ENCODE results near the gene USP36. TPM values are rescaled to one million over a fixed set of nuclear protein-coding genes. Genes with fewer than 3 reads are reported as not detected.

The USP36 gene
- total RNA-seq, 1 experiment from 2014 or later = 113 TPM

DNA sequence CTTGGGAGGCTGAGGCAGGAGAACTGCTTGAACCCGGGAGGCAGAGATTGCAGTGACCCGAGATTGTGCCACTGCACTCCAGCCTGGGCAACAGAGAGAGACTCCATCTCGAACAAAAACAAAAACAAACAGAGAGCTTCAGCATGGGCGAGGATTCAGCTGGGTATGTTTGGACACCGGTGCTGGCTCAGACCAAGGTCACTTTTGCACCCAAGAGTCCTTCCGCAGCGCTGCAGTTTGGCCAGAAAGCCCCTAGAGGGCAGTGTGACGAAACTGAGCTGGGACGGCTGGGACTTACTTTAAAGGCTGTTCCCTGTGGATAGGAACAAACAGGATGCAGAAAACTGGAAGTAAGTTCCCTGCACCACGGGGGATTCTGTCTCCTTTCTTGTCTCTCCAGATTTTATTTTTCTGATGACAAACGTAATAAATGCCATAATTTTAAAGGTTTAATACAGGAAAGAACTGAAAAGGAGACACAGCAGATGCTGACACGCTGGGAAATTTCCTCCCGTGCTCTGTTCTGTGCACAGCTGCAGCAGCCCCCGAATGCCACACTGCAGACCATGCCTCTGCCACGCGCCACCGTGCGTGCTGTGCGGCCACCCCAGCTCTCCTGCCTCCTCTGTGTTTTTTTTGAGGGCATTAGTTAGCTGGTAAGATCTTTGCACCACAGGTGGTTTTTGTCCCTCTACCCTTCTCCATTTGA lies 25.2 kb upstream of the USP36 start:
- Histone ChIP-seq H3K4me1 (ENCODE audit: control insufficient read depth, insufficient read depth, low read length) (peaks cover 13% of the 10 kb centered on the region), H3K27ac (ENCODE audit: low read length) (no peak overlapping the region), H3K36me3 (ENCODE audit: control insufficient read depth, insufficient read depth, low read length) (no peaks in the 10 kb centered on the region), H3K4me3 (ENCODE audit: low read depth in 2 of 2, low read length in 2 of 2) (no peak overlapping the region; a peak in 1 of 4 replicates), H3K9me3 (ENCODE audit: control insufficient read depth, insufficient read depth, low read depth, low read length) (no peaks in the 10 kb centered on the region), H3K27me3 (ENCODE audit: control insufficient read depth, insufficient read depth, low read length) (no peaks in the 10 kb centered on the region)
- intact Hi-C loops (cut with micrococcal nuclease; ENCODE audit: unreplicated experiment) (loop anchor here (2.0 kb wide), 1 partner anchor 105 kb away; no protein-coding TSS in a partner anchor), in situ Hi-C loops (cut with HindIII; ENCODE audit: low pct_unique_long_range_greater_than_20kb, low sequenced_read_pairs) (no loop called here)
- BruUV-seq (replicated peaks) = no TSS peak
- DNase-seq (ENCODE audit: low read depth, low spot score) (peak; percentile 71), ATAC-seq (peak; percentile 87)
- TF ChIP-seq, protein P1, sequence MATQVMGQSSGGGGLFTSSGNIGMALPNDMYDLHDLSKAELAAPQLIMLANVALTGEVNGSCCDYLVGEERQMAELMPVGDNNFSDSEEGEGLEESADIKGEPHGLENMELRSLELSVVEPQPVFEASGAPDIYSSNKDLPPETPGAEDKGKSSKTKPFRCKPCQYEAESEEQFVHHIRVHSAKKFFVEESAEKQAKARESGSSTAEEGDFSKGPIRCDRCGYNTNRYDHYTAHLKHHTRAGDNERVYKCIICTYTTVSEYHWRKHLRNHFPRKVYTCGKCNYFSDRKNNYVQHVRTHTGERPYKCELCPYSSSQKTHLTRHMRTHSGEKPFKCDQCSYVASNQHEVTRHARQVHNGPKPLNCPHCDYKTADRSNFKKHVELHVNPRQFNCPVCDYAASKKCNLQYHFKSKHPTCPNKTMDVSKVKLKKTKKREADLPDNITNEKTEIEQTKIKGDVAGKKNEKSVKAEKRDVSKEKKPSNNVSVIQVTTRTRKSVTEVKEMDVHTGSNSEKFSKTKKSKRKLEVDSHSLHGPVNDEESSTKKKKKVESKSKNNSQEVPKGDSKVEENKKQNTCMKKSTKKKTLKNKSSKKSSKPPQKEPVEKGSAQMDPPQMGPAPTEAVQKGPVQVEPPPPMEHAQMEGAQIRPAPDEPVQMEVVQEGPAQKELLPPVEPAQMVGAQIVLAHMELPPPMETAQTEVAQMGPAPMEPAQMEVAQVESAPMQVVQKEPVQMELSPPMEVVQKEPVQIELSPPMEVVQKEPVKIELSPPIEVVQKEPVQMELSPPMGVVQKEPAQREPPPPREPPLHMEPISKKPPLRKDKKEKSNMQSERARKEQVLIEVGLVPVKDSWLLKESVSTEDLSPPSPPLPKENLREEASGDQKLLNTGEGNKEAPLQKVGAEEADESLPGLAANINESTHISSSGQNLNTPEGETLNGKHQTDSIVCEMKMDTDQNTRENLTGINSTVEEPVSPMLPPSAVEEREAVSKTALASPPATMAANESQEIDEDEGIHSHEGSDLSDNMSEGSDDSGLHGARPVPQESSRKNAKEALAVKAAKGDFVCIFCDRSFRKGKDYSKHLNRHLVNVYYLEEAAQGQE (IDR thresholded peaks at IDR 0.05; ENCODE audit: insufficient read depth in 1 of 2, low read depth in 2 of 2, low read length in 1 of 2) = no peak
- TF ChIP-seq SIN3A (IDR thresholded peaks at IDR 0.05; ENCODE audit: borderline replicate concordance, insufficient read depth, low read depth, low read length) = no peak
- TF ChIP-seq, protein P2, sequence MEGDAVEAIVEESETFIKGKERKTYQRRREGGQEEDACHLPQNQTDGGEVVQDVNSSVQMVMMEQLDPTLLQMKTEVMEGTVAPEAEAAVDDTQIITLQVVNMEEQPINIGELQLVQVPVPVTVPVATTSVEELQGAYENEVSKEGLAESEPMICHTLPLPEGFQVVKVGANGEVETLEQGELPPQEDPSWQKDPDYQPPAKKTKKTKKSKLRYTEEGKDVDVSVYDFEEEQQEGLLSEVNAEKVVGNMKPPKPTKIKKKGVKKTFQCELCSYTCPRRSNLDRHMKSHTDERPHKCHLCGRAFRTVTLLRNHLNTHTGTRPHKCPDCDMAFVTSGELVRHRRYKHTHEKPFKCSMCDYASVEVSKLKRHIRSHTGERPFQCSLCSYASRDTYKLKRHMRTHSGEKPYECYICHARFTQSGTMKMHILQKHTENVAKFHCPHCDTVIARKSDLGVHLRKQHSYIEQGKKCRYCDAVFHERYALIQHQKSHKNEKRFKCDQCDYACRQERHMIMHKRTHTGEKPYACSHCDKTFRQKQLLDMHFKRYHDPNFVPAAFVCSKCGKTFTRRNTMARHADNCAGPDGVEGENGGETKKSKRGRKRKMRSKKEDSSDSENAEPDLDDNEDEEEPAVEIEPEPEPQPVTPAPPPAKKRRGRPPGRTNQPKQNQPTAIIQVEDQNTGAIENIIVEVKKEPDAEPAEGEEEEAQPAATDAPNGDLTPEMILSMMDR (IDR thresholded peaks at IDR 0.05) = peak; percentile 96
- POLR2A ChIA-PET = interaction anchor here (0.7 kb wide), 1 partner anchor 11 kb away, joined by 6 read pairs; no protein-coding TSS in a partner anchor
- CTCF ChIA-PET = interaction anchor here (0.5 to 2.3 kb wide), 15 partner anchors 12 to 1199 kb away, joined by 3 to 33 read pairs (median 3); no protein-coding TSS in a partner anchor

DNA sequence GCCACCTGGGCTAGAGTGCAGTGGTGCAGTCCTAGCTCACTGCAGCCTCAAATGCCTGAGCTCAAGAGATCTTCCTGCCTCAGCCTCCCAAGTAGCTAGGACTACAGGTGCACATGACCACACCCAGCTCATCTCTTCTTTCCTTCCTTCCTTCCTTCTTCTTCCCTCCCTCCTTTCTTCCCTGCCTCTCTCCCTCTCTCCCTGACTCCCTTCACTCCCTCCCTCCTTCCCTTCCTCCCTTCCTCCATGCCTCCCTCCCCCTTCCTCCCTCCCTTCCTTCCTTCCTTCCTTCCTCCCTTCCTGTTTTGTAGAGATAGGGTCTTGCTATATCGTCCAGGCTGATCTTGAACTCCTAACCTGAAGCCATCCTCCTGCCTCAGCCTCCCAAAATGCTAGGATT lies 23.5 kb upstream of the USP36 start:
- in situ Hi-C loops (cut with HindIII; ENCODE audit: low pct_unique_long_range_greater_than_20kb, low sequenced_read_pairs) = no loop called here
- no TSS peak for BruUV-seq (replicated peaks)
- intact Hi-C loops (cut with micrococcal nuclease; ENCODE audit: unreplicated experiment) = no loop called here
- H3K4me1 ChIP-seq (ENCODE audit: control insufficient read depth, insufficient read depth, low read length) = peaks cover 13% of the 10 kb centered on the region
- no peaks in the 10 kb centered on the region for H3K27me3 ChIP-seq (ENCODE audit: control insufficient read depth, insufficient read depth, low read length)
- ATAC-seq = no peak
- no peak overlapping the region for H3K4me3 ChIP-seq (ENCODE audit: low read depth in 2 of 2, low read length in 2 of 2)
- no peaks in the 10 kb centered on the region for H3K36me3 ChIP-seq (ENCODE audit: control insufficient read depth, insufficient read depth, low read length)
- H3K9me3 ChIP-seq (ENCODE audit: control insufficient read depth, insufficient read depth, low read depth, low read length) = no peaks in the 10 kb centered on the region
- POLR2A ChIA-PET = no interaction called here
- TF ChIP-seq SIN3A (IDR thresholded peaks at IDR 0.05; ENCODE audit: borderline replicate concordance, insufficient read depth, low read depth, low read length) (no peak), POLR2AphosphoS5 (IDR thresholded peaks at IDR 0.05; ENCODE audit: low read depth, low read length) (no peak), TCF7L2 (IDR thresholded peaks at IDR 0.05; ENCODE audit: low read depth, low read length) (no peak)
- TF ChIP-seq, protein P2 (IDR thresholded peaks at IDR 0.05) = no peak
- TF ChIP-seq, protein P1 (IDR thresholded peaks at IDR 0.05; ENCODE audit: insufficient read depth in 1 of 2, low read depth in 2 of 2, low read length in 1 of 2) = no peak
- no peak overlapping the region for H3K27ac ChIP-seq (ENCODE audit: low read length)
- no peak for DNase-seq (ENCODE audit: low read depth, low spot score)
- CTCF ChIA-PET = interaction anchor here (1.0 kb wide), 1 partner anchor 11 kb away, joined by 4 read pairs; no protein-coding TSS in a partner anchor
